Posterior cingulate gyrus (tissue), 11 donors: ENCODE measurements around the gene C1orf232.

ENCODE experiments used
- DNase-seq, 10 donors: peaks; one replicate each; pipeline versions ENCODE4 v3.0.0 to v3.0.0-alpha.2; 2020 to 2021; ENCODE audit warnings: mixed read lengths in 3 of 10
- intact Hi-C: fragments of 100-400 bp; cut with DNase I; formaldehyde crosslinking; loops from one replicate; pipeline ENCODE4 v1.15.1; 2023

The C1orf232 gene

DNA sequence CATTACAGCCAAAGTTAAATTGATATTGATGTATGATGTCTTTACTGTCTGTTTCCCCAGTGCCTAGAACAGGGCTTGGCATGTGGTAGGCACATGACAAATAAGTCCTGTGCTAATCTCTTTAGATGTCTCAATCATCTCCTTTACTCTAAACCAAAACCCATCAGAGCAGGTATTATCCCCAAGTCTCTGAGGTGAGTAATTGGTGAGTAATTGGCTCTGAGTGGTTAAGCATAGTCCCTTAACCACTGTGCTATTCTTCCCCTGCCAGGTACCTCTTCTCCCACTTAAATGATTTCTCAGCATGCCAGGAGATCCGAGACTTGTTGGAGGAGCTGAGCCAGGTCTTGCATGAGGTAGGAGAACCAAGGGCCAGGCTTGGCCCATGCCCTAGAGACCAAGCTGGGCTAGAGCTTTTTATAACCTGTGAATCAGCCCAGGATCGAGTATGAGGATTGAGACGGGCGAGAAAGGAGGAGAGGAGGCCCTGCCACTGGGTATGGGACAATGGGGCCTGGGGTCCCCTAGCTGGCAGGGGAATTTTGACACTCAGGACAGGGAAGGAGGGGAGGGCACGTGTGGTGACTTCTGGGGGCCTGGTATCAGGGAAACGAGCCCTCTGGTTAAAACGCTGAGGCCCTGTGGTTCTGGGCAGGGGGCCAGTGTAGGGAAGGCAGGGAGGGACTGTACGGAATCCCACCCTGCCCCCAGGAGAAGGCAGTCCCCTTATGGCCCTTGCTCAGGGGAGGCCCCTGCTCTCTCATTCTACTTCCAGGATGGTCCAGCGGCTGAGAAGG lies 13.0 kb upstream of the C1orf232 start:
- intact Hi-C loops = no loop called here

DNA sequence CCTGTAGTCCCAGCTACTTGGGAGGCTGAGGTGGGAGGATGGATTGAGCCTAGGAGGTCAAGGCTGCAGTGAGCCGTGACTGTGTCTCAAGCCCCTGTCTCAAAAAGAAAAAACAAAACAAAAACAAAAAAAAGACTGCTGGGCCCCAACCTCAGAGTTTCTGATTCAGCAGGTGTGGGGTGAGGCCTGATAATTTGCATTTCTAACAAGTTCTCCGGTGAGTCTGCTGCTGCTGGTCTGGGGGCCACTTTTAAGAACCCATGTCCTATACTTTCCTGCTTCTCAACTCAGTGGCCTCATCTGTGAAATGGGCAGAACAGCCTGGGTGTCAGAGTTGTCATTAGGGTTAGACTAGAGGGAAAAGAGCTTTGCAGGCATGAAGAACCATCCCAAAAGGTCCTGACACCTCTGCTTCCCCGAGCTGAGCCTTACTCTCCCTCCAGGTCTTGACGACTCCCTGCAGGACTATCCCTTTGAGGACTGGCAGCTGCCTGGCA lies 11.3 kb upstream of the C1orf232 start:
- intact Hi-C loops = no loop called here
- peak in 1 of 10 donors; percentile 0 for DNase-seq

More for the DNA sequence above, 13.0 kb upstream of the C1orf232 start:
- DNase-seq = no peak

DNA sequence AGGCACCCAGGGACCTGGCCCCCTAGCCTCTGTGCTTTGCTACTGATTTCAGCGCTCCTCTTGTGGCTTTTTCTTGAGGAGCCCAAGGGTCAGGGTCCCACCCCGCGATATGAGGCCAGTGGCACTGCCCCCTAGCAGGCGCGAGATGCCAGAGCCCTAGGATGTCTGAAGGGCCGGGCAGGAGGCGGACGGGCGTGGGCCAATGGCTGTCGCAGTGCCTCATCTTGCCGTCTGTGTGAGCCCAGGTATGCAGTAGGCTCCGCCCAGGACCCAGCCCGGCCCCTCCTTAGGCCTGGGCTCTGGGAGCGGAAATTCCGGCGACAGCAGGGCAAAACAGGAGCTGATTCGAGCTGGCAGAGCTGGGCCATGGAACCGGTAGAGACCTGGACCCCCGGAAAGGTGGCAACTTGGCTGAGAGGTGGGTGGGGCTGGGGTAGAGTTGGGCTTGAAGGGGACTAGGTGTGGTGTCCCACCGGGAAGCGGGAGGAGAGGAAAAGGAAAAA lies 8.5 kb upstream of the C1orf232 start, which contains the start of gene CNKSR1:
Gene CNKSR1 (plus strand): TSS at position 310 of the 503 bp plus-strand sequence. CDS start 57 bp downstream, at position 367.
- intact Hi-C loops = no loop called here
- peak in 2 of 10 donors; percentile 45 to 55 for DNase-seq

DNA sequence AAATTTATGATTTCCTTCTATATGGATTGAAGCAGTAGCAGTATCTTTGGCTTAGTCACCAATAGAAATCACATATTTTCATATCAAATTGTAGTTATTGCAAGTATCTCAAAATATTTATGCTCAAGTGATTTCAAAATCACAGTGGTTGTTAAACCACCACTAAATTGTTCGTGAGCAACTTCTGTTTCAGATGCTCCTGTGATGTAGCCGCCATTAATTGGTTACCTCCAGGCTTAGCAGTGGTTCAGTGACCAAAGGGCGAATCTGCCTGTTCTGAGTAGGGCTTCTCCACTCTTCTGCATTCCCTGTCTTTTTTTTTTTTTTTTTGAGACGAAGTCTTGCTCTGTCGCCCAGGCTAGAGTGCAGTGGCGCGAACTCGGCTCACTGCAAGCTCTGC lies 6.6 kb upstream of the C1orf232 start:
- intact Hi-C loops = no loop called here
- peak in 1 of 10 donors; percentile 0 for DNase-seq

GRCh38 chr1:26171084-26172072 lies 2.6 kb upstream of the C1orf232 start, which contains the start of gene ZNF593OS:
TSS of gene ZNF593OS (minus strand) at chr1:26171832. CDS start at chr1:26171661, 171 bp downstream.
- DNase-seq = peak in 1 of 10 donors; percentile 73
- intact Hi-C loops = no loop called here

GRCh38 chr1:26170472-26170821 lies 1.7 kb upstream of the C1orf232 start:
- intact Hi-C loops = no loop called here
- DNase-seq = no peak

- intact Hi-C loops = loop anchor here (2.0 to 5.0 kb wide), 2 partner anchors 59 to 62 kb away; partner anchors contain the start of genes CEP85 and PDIK1L
- DNase-seq = peak; percentile 85 to 99 (median 92)
Measured at GRCh38 chr1:26169669-26170471, 1.1 kb upstream of the C1orf232 start, which contains the start of gene ZNF593. TSS of gene ZNF593 (plus strand) at chr1:26169908. CDS start at chr1:26169984, 76 bp downstream.

GRCh38 chr1:26169198-26169554 lies 413 bp upstream of the C1orf232 start:
- no peak for DNase-seq
- intact Hi-C loops = loop anchor here (2.0 to 5.0 kb wide), 2 partner anchors 58 to 63 kb away; partner anchors contain the start of genes CEP85 and PDIK1L

DNA sequence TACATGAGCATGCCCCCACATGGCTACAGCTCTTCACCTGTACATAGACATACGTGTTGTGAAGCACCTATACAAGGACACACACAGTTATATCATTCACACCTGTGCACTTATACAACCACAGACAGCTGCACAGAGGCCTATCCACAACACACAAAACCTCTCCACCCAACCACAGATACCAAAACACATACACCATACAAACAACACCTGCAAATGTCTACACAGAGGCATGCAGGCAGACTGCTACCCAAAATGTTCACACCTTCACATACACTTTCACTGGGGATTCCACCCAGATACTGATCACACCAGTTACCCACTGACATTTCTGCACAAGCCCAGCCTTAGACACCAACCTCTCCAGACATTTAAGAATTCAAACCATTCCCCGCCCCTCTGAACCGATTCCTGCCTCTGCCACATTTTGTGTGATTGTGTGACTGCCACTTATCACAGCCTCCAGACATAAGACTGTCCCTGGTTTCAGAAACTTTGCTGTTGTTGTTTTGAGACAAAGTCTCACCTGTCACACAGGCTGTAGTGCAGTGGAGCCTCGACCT lies 2.0 kb downstream of the C1orf232 start:
- intact Hi-C loops = loop anchor here (5.0 kb wide), 1 partner anchor 66 kb away; the partner anchor contains the start of gene CEP85
- DNase-seq = no peak

DNA sequence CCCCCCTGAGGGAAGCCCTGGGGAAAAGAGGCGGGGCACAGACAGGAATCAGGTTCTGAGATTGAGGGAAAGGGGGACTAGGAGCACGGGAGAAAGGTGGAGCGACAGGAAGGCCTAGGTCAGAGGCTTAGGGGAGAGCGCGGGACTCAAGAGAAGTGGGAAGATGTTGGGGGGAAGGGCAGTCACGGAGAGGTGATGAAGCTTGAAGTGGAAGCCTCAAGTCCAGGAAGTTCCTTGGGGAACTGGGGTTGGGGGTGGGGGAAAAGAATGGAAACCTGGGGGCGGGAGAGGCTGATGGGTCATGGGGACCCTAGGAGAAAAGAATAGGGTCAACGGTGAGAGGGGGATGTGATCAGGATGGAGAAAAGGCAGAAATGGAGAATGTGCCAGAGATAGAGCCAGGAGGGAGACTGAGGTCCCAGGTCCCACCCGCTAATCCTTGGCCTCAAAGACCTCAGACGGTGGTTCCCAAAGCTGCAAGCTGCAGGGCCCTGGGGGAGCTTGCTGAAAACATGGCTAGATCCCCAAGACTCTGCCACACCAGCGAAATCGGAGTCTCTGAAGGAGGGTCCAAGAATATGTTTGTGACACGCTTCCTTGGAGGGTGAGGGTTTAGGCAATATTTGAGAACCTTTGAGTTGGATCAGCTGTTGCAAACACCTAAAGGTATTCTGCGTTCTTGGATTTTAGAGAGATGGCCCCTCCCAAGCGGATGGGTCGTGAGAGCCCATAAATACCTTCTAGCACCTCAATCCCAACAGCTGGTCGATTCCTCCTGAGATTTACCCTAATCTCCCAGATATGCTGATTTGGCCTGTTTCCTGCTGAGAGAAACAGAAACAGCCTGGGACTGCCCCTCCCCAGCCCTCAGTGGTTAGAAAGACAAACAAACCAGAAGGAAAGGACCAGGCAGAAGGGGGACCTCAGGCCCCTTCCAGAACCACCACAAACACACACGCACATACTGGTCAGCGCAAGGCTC lies 3.6 kb downstream of the C1orf232 start:
- intact Hi-C loops = loop anchor here (5.0 kb wide), 2 partner anchors 67 to 128 kb away; partner anchors contain the start of gene CEP85
- peak in 2 of 10 donors; percentile 60 to 67 for DNase-seq

DNA sequence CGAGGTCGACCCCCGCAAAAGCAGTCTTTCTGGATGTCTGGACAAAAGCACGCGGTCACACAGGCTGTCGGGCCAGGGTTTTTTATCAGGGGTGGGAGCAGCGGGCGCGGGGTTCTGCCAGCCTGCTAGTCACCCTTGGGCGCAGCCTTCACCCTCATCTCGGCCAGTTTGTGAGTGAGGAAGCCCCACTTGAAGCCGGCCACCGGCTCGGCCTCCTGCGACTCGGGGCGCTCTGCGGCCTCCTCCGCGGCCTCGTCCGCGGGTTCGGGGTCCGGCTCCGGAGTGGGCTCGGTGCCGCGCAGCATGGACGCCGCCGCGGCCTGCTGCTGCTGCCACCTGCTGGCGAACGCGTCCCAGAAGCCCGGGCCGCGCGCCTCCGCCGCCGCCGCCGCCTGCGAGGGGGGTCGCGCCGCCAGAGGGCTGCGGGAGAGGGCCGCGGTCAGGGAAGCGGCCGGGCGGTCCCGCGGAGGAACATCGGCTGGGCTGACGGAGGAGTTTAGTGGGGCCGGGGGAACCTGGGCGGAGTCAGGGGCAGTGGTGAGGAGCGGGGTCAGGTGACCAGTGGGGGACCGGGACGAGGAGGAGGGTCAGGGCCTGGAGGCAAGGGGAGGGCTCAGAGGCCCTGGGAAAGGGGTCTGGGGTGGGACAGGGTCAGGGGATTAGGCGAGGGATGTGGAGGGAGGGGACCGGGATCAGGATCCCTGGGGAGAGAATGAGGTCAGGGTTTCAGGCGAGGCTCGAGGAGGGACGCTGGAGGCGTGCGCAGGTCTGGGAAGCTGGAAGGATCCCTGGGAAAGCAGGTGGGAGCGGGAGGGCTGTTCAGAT lies 4.5 kb downstream of the C1orf232 start:
- DNase-seq = peak in 6 of 10 donors; percentile 25 to 90 (median 66)
- intact Hi-C loops = loop anchor here (5.0 kb wide), 1 partner anchor 127 kb away; no protein-coding TSS in a partner anchor

- intact Hi-C loops = loop anchor here (5.0 kb wide), 1 partner anchor 126 kb away; no protein-coding TSS in a partner anchor
- DNase-seq = no peak
Measured at GRCh38 chr1:26163684-26164035, 5.1 kb downstream of the C1orf232 start.

GRCh38 chr1:26162220-26162709 lies 6.5 kb downstream of the C1orf232 start:
- no peak for DNase-seq
- intact Hi-C loops = loop anchor here (5.0 kb wide), 1 partner anchor 125 kb away; no protein-coding TSS in a partner anchor

DNA sequence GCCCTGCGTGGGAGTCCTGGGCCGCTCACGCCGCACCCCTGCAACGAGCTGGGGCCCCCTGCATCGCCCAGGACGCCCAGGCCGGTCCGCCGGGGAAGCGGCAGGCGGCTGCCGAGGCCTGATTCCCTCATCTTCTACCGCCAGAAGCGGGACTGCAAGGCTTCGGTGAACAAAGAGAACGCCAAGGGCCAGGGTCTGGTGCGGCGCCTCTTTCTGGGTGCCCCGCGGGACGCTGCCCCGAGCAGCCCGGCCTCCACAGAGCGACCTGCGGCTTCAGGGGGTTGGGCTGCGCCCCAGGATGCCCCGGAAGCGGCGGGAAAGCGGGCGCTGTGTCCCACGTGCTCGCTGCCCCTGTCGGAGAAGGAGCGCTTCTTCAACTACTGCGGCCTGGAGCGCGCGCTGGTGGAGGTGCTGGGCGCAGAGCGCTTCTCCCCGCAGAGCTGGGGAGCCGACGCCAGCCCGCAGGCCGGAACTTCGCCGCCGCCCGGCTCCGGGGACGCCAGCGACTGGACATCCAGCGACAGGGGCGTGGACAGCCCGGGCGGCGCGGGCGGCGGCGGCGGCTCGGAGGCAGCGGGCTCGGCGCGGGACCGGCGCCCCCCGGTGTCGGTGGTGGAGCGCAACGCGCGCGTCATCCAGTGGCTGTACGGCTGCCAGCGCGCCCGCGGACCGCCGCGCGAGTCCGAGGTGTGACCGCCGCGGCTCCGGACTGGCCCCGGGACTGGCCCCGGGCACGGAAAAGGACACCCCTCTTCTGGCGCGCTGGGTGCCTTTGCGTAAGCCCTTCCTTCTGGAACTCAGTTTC lies 7.1 kb downstream of the C1orf232 start:
- intact Hi-C loops = loop anchor here (5.0 kb wide), 1 partner anchor 124 kb away; no protein-coding TSS in a partner anchor
- DNase-seq = peak; percentile 43 to 94 (median 58)
